Measurements from ENCODE around the gene FCRLA. TPM values are rescaled to one million over a fixed set of nuclear protein-coding genes. Genes with fewer than 3 reads are reported as not detected.
"Not testable (repeated sequence)": the region's sequence is repeated elsewhere in the genome, so short reads cannot be mapped to it uniquely, and the experiment has no call there.

Gene FCRLA
- total RNA-seq, 1 experiment from 2014 or later: 0.15 TPM

DNA sequence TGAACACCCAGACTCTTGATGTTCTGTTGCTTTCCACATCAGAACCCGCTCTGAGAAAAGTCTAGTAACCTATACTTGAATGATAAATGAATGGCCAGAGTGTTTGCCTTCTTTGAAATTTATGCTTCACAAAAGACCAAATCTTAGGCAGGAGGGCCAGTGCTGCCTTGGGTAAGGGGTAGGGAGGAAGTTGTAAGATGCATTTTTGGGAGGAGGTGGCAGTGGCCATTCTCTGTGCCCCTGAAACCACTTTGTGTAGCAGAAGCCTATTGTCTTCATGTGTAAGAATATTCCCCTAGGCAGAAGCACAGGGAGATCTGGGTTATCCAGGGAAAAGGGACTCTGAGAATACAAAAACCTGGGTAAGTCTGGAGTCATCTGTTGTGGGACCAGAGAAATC, 43.5 kb upstream of the FCRLA start:
- H3K36me3 ChIP-seq (ENCODE audit: control insufficient read depth, insufficient read depth, low read length); CTCF ChIA-PET; DNase-seq (ENCODE audit: low read depth, low spot score); H3K27me3 ChIP-seq (ENCODE audit: control insufficient read depth, insufficient read depth, low read length); POLR2A ChIA-PET; H3K4me1 ChIP-seq (ENCODE audit: control insufficient read depth, insufficient read depth, low read length); ATAC-seq; intact Hi-C loops (cut with micrococcal nuclease; ENCODE audit: unreplicated experiment); BruUV-seq (replicated peaks); in situ Hi-C loops (cut with HindIII; ENCODE audit: low pct_unique_long_range_greater_than_20kb, low sequenced_read_pairs); H3K27ac ChIP-seq (ENCODE audit: low read length); H3K9me3 ChIP-seq (ENCODE audit: control insufficient read depth, insufficient read depth, low read depth, low read length); H3K4me3 ChIP-seq (ENCODE audit: low read depth in 2 of 2, low read length in 2 of 2): not testable (repeated sequence)

DNA sequence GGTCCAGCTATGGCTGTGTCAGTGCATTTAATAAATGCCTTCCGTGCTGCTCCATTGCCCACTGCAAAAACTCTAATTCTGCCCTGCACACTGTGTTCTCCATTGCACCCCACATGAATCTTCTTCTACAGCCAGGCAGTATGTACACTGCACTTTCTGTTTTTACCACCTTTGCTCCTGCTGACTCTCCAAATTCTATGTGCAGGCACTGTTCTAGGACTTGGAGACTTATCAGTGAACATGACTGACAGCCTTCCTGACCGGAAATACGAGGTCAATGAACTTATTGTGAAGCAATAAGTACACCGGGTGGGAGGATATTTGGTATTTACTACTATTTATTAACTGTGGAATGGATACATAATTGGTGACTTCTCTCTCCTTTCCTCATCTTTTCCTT, 42.3 kb upstream of the FCRLA start:
- POLR2A ChIA-PET; H3K27me3 ChIP-seq (ENCODE audit: control insufficient read depth, insufficient read depth, low read length); intact Hi-C loops (cut with micrococcal nuclease; ENCODE audit: unreplicated experiment); in situ Hi-C loops (cut with HindIII; ENCODE audit: low pct_unique_long_range_greater_than_20kb, low sequenced_read_pairs); DNase-seq (ENCODE audit: low read depth, low spot score); CTCF ChIA-PET; H3K9me3 ChIP-seq (ENCODE audit: control insufficient read depth, insufficient read depth, low read depth, low read length); H3K36me3 ChIP-seq (ENCODE audit: control insufficient read depth, insufficient read depth, low read length); H3K4me3 ChIP-seq (ENCODE audit: low read depth in 2 of 2, low read length in 2 of 2); BruUV-seq (replicated peaks); H3K4me1 ChIP-seq (ENCODE audit: control insufficient read depth, insufficient read depth, low read length); ATAC-seq; H3K27ac ChIP-seq (ENCODE audit: low read length): not testable (repeated sequence)

DNA sequence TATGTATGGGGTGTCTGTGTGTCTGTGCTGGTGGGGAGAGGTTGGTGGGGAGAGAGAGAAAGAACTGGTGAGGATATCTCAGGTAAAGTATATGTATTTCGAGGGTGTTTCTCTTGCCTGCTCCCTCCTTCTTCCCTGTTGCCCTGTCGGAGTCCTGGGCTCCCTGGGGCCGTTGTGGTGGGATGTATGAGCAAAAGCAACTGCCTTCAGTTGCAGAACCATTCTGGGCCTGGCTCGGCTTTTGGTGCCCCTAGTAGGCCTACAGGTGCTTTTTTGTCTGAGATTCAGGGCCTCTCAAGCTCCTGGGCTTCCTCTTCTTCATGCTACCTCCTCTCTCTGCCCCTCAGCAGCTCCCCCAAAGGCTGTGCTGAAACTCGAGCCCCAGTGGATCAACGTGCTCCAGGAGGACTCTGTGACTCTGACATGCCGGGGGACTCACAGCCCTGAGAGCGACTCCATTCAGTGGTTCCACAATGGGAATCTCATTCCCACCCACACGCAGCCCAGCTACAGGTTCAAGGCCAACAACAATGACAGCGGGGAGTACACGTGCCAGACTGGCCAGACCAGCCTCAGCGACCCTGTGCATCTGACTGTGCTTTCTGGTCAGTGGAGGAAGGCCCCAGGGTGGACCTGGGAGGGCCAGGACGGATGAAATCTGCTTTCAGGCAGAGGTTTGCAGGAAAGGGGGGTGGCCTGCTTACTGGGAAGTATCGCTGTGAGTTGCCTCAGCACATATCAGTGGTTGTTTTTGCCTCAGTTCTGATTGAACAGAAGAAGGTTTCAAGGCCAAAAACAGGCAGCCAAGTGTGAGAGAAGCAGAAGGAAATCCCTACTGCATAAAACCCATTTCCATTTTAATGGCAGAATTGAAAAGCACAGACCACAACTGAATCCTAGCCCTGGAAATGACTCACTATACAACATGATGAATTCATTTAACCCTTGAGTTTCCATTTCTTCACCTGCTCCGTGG, 35.7 kb upstream of the FCRLA start:
- BruUV-seq (replicated peaks); CTCF ChIA-PET; ATAC-seq; H3K4me3 ChIP-seq (ENCODE audit: low read depth in 2 of 2, low read length in 2 of 2); in situ Hi-C loops (cut with HindIII; ENCODE audit: low pct_unique_long_range_greater_than_20kb, low sequenced_read_pairs); H3K4me1 ChIP-seq (ENCODE audit: control insufficient read depth, insufficient read depth, low read length); POLR2A ChIA-PET; DNase-seq (ENCODE audit: low read depth, low spot score); H3K36me3 ChIP-seq (ENCODE audit: control insufficient read depth, insufficient read depth, low read length); H3K27me3 ChIP-seq (ENCODE audit: control insufficient read depth, insufficient read depth, low read length); intact Hi-C loops (cut with micrococcal nuclease; ENCODE audit: unreplicated experiment); H3K9me3 ChIP-seq (ENCODE audit: control insufficient read depth, insufficient read depth, low read depth, low read length); H3K27ac ChIP-seq (ENCODE audit: low read length): not testable (repeated sequence)

DNA sequence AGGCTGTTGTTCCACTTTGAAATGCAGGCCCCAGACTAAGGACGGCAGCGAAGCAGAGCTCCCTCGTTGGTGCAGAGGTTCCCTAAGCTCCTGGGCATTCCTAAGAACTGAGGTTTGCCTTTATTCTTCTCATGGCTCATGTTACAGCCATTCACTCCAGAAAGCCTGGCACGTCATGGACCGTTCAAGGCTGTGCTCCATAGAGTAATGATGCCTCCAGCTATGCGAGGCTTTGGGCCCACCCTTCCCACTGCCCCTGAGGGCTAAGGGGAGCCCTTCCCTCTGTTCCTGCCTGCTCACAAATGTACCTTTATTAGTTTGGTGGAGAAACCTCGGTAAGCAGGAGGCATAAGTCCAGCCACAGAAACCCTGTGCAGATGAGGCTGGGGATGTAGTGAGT, 33.6 kb upstream of the FCRLA start:
- H3K27me3 ChIP-seq (ENCODE audit: control insufficient read depth, insufficient read depth, low read length); POLR2A ChIA-PET; BruUV-seq (replicated peaks); H3K27ac ChIP-seq (ENCODE audit: low read length); H3K36me3 ChIP-seq (ENCODE audit: control insufficient read depth, insufficient read depth, low read length); H3K4me3 ChIP-seq (ENCODE audit: low read depth in 2 of 2, low read length in 2 of 2); H3K9me3 ChIP-seq (ENCODE audit: control insufficient read depth, insufficient read depth, low read depth, low read length); ATAC-seq; CTCF ChIA-PET; DNase-seq (ENCODE audit: low read depth, low spot score); H3K4me1 ChIP-seq (ENCODE audit: control insufficient read depth, insufficient read depth, low read length); in situ Hi-C loops (cut with HindIII; ENCODE audit: low pct_unique_long_range_greater_than_20kb, low sequenced_read_pairs); intact Hi-C loops (cut with micrococcal nuclease; ENCODE audit: unreplicated experiment): not testable (repeated sequence)

DNA sequence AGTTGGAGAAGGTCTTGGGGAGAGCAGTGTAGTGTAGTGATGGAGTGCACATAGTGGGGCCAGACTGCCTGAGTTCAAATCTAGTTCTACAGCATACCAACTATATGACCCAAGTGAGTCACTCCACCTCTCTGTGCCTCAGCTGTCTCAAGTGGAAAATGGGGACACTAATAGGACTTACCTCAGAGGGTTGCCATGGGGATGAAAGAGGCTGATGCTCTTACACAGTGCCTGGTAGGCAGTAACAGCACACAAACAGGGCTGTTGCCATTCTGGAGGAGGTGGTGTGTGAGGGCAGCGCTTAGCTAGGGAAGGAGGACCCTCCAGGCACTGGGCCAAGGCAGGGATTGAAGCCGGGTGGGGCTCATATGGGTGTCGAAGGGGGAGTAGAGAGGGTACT, 32.6 kb upstream of the FCRLA start:
- BruUV-seq (replicated peaks); H3K4me1 ChIP-seq (ENCODE audit: control insufficient read depth, insufficient read depth, low read length); ATAC-seq; H3K4me3 ChIP-seq (ENCODE audit: low read depth in 2 of 2, low read length in 2 of 2); H3K27ac ChIP-seq (ENCODE audit: low read length); in situ Hi-C loops (cut with HindIII; ENCODE audit: low pct_unique_long_range_greater_than_20kb, low sequenced_read_pairs); H3K27me3 ChIP-seq (ENCODE audit: control insufficient read depth, insufficient read depth, low read length); CTCF ChIA-PET; POLR2A ChIA-PET; H3K9me3 ChIP-seq (ENCODE audit: control insufficient read depth, insufficient read depth, low read depth, low read length); intact Hi-C loops (cut with micrococcal nuclease; ENCODE audit: unreplicated experiment); H3K36me3 ChIP-seq (ENCODE audit: control insufficient read depth, insufficient read depth, low read length); DNase-seq (ENCODE audit: low read depth, low spot score): not testable (repeated sequence)

DNA sequence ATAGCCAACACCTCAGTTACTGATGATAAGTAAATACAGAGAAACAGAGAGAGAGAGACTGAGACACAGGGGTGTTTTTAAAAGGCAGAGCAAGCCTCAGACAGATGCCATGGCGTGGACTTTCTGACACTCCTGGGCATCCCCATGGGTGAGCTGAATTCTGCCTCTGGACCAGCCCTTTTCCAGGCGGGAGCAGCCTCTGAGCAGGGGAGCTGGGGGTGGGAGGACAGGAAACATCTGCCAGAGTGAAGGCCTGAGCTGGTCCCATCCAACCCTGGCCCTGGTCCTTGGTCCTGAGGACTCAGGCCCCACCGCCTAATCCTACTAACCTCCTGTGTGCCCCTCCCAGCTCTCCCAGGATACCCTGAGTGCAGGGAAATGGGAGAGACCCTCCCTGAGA, 32.1 kb upstream of the FCRLA start:
- in situ Hi-C loops (cut with HindIII; ENCODE audit: low pct_unique_long_range_greater_than_20kb, low sequenced_read_pairs); ATAC-seq; BruUV-seq (replicated peaks); intact Hi-C loops (cut with micrococcal nuclease; ENCODE audit: unreplicated experiment); H3K4me1 ChIP-seq (ENCODE audit: control insufficient read depth, insufficient read depth, low read length); CTCF ChIA-PET; DNase-seq (ENCODE audit: low read depth, low spot score); POLR2A ChIA-PET; H3K9me3 ChIP-seq (ENCODE audit: control insufficient read depth, insufficient read depth, low read depth, low read length); H3K36me3 ChIP-seq (ENCODE audit: control insufficient read depth, insufficient read depth, low read length); H3K4me3 ChIP-seq (ENCODE audit: low read depth in 2 of 2, low read length in 2 of 2); H3K27ac ChIP-seq (ENCODE audit: low read length); H3K27me3 ChIP-seq (ENCODE audit: control insufficient read depth, insufficient read depth, low read length): not testable (repeated sequence)

Measured in Panc1 (cell line).